ENCODE results near the gene TRIM7.
"Not testable (repeated sequence)": the region's sequence is repeated elsewhere in the genome, so short reads cannot be mapped to it uniquely, and the experiment has no call there.

TRIM7 gene

DNA sequence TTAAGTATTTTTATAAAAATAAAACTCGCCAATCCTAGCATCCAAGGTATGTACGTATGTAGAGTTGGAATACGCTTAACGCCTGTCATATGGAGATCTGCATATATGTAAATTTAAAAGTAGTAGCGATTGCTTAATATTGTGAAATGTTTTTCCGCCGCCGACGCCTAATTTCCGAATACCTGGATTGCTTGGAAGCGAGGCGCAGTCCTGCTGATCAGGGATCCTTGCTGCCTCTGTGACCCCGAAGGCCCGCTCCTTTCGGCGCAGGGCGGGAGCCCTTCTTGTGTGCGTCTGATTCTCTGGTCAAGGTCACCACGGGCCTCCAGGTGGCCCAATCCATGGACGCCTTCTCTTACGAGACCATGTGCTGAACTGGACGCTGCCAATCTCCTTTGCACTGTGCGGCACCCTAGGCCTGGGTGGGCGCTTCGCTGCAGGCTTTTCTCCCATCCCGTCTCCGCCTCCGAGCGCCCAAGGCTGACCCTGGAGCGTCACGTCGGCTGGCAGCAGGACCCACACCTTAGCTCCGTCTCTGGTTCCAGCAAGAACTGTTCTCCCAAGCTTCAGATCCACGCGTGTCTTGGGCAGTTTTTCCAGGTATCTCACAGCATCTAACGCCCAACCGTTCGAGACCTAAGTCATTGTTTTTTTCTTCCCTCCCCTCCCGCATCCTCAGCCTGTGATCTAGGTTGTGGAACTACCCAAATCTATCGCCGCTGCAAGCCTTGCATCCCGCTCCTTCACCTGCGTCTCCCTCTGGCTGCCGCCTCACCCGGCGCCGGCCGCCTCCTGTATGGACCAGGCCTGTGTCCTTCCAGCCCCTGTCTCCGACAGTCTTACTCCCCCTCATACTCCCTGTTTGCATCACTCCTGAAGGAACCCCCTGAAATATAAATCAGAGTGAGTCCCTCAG lies 14.5 kb upstream of the TRIM7 start:
- TF ChIP-seq CTCF (IDR thresholded peaks at IDR 0.05; ENCODE audit: borderline replicate concordance, control extremely low read depth, extremely low read depth, insufficient read depth, missing control alignments) = no peak
- in situ Hi-C loops (cut with MboI; ENCODE audit: low sequenced_read_pairs, unreplicated experiment) = no loop called here
- no peak for DNase-seq (ENCODE audit: low spot score)

- DNase-seq (ENCODE audit: low spot score) = no peak
- in situ Hi-C loops (cut with MboI; ENCODE audit: low sequenced_read_pairs, unreplicated experiment) = no loop called here
- no peak for TF ChIP-seq CTCF (IDR thresholded peaks at IDR 0.05; ENCODE audit: borderline replicate concordance, control extremely low read depth, extremely low read depth, insufficient read depth, missing control alignments)
These were observed 13.8 kb upstream of the TRIM7 start for GRCh38 chr5:181218795-181219124.

GRCh38 chr5:181217803-181218062 lies 12.7 kb upstream of the TRIM7 start:
- in situ Hi-C loops (cut with MboI; ENCODE audit: low sequenced_read_pairs, unreplicated experiment) = no loop called here
- TF ChIP-seq CTCF (IDR thresholded peaks at IDR 0.05; ENCODE audit: borderline replicate concordance, control extremely low read depth, extremely low read depth, insufficient read depth, missing control alignments) = no peak
- no peak for DNase-seq (ENCODE audit: low spot score)

- TF ChIP-seq CTCF (IDR thresholded peaks at IDR 0.05; ENCODE audit: borderline replicate concordance, control extremely low read depth, extremely low read depth, insufficient read depth, missing control alignments) = no peak
- DNase-seq (ENCODE audit: low spot score) = peak; percentile 61
- in situ Hi-C loops (cut with MboI; ENCODE audit: low sequenced_read_pairs, unreplicated experiment) = no loop called here
These were observed 12.3 kb upstream of the TRIM7 start for GRCh38 chr5:181217111-181217802.

DNA sequence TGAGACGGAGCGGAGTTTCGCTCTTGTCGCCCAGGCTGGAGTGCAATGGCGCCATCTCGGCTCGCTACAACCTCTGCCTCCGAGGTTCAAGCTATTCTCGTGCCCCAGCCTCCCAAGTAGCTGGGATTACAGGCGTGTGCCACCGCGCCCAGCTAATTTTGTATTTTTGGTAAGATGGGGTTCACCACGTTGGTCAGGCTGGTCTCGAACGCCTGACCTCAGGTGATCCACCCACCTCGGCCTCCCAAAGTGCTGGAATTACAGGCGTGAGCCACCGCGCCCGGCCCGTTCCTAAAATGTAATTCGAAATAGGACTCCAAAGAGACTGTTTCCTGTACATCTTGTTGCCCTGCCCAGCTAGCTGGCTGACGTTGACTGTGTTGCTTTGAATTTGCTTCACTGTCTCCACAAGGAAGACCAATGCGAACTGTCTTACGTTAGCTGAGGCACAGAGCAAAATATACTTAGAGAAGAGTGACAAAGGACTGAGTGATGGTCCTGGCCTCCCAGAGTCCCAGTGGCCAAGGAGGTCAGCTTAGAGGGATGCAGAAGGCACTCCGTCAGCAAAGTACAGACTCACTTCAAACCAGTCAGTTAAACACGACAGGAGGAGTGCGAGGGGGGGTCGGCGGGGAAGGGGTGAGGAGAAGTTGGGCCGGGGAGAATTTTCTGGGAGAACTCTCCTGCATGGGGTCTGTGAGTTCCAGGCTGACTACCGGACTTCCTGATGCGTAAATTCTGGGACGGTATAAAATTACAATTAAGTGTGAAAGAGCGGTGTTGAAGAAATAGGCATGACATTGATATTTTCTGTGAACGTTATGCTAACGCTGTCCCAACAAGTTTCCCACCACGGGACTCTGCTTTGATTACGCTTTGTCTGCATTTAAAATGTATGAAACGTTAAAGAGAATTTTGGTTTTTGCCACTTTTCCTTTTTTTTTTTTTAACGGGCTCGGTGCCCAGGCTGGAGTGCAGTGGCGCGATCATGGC lies 11.3 kb upstream of the TRIM7 start:
- DNase-seq (ENCODE audit: low spot score) = no peak
- TF ChIP-seq CTCF (IDR thresholded peaks at IDR 0.05; ENCODE audit: borderline replicate concordance, control extremely low read depth, extremely low read depth, insufficient read depth, missing control alignments) = no peak
- in situ Hi-C loops (cut with MboI; ENCODE audit: low sequenced_read_pairs, unreplicated experiment) = no loop called here

DNA sequence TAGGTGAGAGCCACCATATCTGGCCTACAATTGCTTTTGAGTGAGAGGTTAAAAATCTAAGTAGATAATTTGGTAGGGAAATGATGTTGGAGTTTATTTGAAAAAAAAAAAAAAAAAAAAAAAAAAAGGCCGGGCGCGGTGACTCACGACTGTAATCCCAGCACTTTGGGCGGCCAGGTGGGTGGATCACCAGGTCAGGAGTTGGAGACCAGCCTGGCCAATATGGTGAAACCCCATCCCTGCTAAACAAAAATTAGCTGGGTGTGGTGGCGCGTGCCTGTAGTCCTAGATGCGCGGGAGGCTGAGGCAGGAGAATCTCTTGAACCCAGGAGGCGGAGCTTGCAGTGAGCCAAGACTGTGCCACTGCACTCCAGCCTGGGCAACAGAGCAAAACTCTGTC lies 9.3 kb upstream of the TRIM7 start:
- not testable (repeated sequence) for DNase-seq (ENCODE audit: low spot score)

More for the DNA sequence above, 9.3 kb upstream of the TRIM7 start:
- in situ Hi-C loops (cut with MboI; ENCODE audit: low sequenced_read_pairs, unreplicated experiment) = not testable (repeated sequence)

Measured in GM13976 (cell line).